H9 (cell line): ENCODE results near the gene MOSMO. TPM values are rescaled to one million over a fixed set of nuclear protein-coding genes. Genes with fewer than 3 reads are reported as not detected.

ENCODE experiments used
- DNase-seq: peaks from one replicate; pipeline ENCODE4 v3.0.0-alpha.2; 2017
- H2AFZ ChIP-seq: one replicate; pipeline ENCODE4 v1.6.1; 2013; ENCODE audit warnings: mild to moderate bottlenecking, low read length, control low read depth, moderate library complexity
- H2AK5ac ChIP-seq: 2 replicates; pipeline ENCODE4 v1.6.1; 2013; ENCODE audit warnings: low read length, control low read depth, mixed read lengths; ENCODE audit not compliant: insufficient read length
- H2BK120ac ChIP-seq: one replicate; pipeline ENCODE4 v1.6.1; 2013; ENCODE audit warnings: low read depth, mild to moderate bottlenecking, low read length, control low read depth, inconsistent platforms; ENCODE audit not compliant: poor library complexity, severe bottlenecking
- H2BK12ac ChIP-seq: 2 replicates; pipeline ENCODE4 v1.6.1; 2013; ENCODE audit warnings: low read length, control low read depth, mixed read lengths, low read depth; ENCODE audit not compliant: insufficient read length
- H2BK15ac ChIP-seq: 2 replicates; pipeline ENCODE4 v1.6.1; 2013; ENCODE audit warnings: low read depth, low read length, control low read depth
- H2BK20ac ChIP-seq: one replicate; pipeline ENCODE4 v1.6.1; 2013; ENCODE audit warnings: low read depth, mild to moderate bottlenecking, low read length, control low read depth, inconsistent platforms; ENCODE audit not compliant: poor library complexity, severe bottlenecking
- H2BK5ac ChIP-seq: 2 replicates; pipeline ENCODE4 v1.6.1; 2013; ENCODE audit warnings: low read length, control low read depth, mixed read lengths; ENCODE audit not compliant: insufficient read length
- H3K14ac ChIP-seq: 2 replicates; pipeline ENCODE4 v1.6.1; 2013; ENCODE audit warnings: low read length, control low read depth; ENCODE audit not compliant: insufficient read depth
- H3K18ac ChIP-seq: 2 replicates; pipeline ENCODE4 v1.6.1; 2013; ENCODE audit warnings: low read depth, mild to moderate bottlenecking, mixed read lengths, low read length, control low read depth; ENCODE audit not compliant: insufficient read length
- H3K23ac ChIP-seq: 2 replicates; pipeline ENCODE4 v1.6.1; 2013; ENCODE audit warnings: low read length, control low read depth, mixed read lengths, low read depth; ENCODE audit not compliant: insufficient read length
- H3K23me2 ChIP-seq: 2 replicates; pipeline ENCODE4 v1.6.1; 2013; ENCODE audit warnings: low read depth, mild to moderate bottlenecking, mixed read lengths, low read length, control low read depth; ENCODE audit not compliant: insufficient read length, poor library complexity, severe bottlenecking
- H3K27ac ChIP-seq: 2 replicates; pipeline ENCODE4 v1.5.1; 2013; ENCODE audit warnings: low read length, control low read depth, mixed read lengths, low read depth; ENCODE audit not compliant: insufficient read length
- H3K27me3 ChIP-seq: 2 replicates; pipeline ENCODE4 v1.6.1; 2013; ENCODE audit warnings: low read length, control low read depth, inconsistent platforms; ENCODE audit not compliant: insufficient read depth
- H3K4ac ChIP-seq: 2 replicates; pipeline ENCODE4 v1.6.1; 2013; ENCODE audit warnings: low read depth, mild to moderate bottlenecking, control low read depth, inconsistent platforms, low read length, moderate library complexity
- H3K4me1 ChIP-seq: 2 replicates; pipeline ENCODE4 v1.6.1; 2013; ENCODE audit warnings: low read length, control low read depth, inconsistent platforms; ENCODE audit not compliant: insufficient read depth
- H3K4me2 ChIP-seq: 2 replicates; pipeline ENCODE4 v1.6.1; 2013; ENCODE audit warnings: low read length, control low read depth, mixed read lengths; ENCODE audit not compliant: insufficient read length, insufficient read depth
- H3K56ac ChIP-seq: 2 replicates; pipeline ENCODE4 v1.6.1; 2013; ENCODE audit warnings: low read depth, mild to moderate bottlenecking, mixed read lengths, low read length, control low read depth; ENCODE audit not compliant: insufficient read length
- H3K79me1 ChIP-seq: 2 replicates; pipeline ENCODE4 v1.6.1; 2013; ENCODE audit warnings: low read depth, mild to moderate bottlenecking, moderate library complexity, low read length, control low read depth, inconsistent platforms; ENCODE audit not compliant: insufficient read depth, poor library complexity, severe bottlenecking
- H3K79me2 ChIP-seq: 2 replicates; pipeline ENCODE4 v1.6.1; 2013; ENCODE audit warnings: low read length, control low read depth, inconsistent platforms; ENCODE audit not compliant: insufficient read depth
- H3K9ac ChIP-seq: 2 replicates; pipeline ENCODE4 v1.6.1; 2013; ENCODE audit warnings: low read length, control low read depth, mixed read lengths; ENCODE audit not compliant: insufficient read length; ENCODE audit errors: extremely low read depth
- H3K9me3 ChIP-seq: one replicate; pipeline ENCODE4 v1.6.1; 2013; ENCODE audit warnings: low read depth, low read length, inconsistent platforms; ENCODE audit not compliant: control insufficient read depth
- H3T11ph ChIP-seq: one replicate; pipeline ENCODE4 v1.6.1; 2013; ENCODE audit warnings: mild to moderate bottlenecking, low read length, control low read depth, inconsistent platforms
- H4K20me1 ChIP-seq: one replicate; pipeline ENCODE4 v1.6.1; 2013; ENCODE audit not compliant: control insufficient read depth, insufficient read length, insufficient read depth
- H4K5ac ChIP-seq: 2 replicates; pipeline ENCODE4 v1.6.1; 2013; ENCODE audit warnings: low read depth, mild to moderate bottlenecking, mixed read lengths, low read length, control low read depth; ENCODE audit not compliant: insufficient read length
- H4K8ac ChIP-seq: replicated peaks from 2 replicates; pipeline ENCODE4 v1.6.1; 2013; ENCODE audit warnings: low read length, control low read depth, mixed read lengths, low read depth; ENCODE audit not compliant: insufficient read length
- H4K91ac ChIP-seq: 2 replicates; pipeline ENCODE4 v1.6.1; 2013; ENCODE audit warnings: low read depth, mild to moderate bottlenecking, moderate library complexity, mixed read lengths, low read length, control low read depth; ENCODE audit not compliant: insufficient read length
- H3K27ac Mint-ChIP-seq, 3 experiments: 2 replicates in 2 of 3; 3 replicates in 1 of 3; pipeline ENCODE4 v1.8.0; 2020 to 2021; ENCODE audit warnings: mixed read lengths in 3 of 3, mild to moderate bottlenecking in 1 of 3, moderate library complexity in 1 of 3
- H3K27me3 Mint-ChIP-seq: 2 replicates; pipeline ENCODE4 v1.8.0; 2021; ENCODE audit warnings: low read depth, mild to moderate bottlenecking, moderate library complexity, mixed read lengths
- H3K36me3 Mint-ChIP-seq, 3 experiments: 2 replicates in 2 of 3; 3 replicates in 1 of 3; pipeline ENCODE4 v1.8.0; 2020 to 2021; ENCODE audit warnings: low read depth in 3 of 3, mixed read lengths in 3 of 3; ENCODE audit not compliant: insufficient read depth in 1 of 3
- H3K4me1 Mint-ChIP-seq, 2 experiments: 2 replicates each; pipeline ENCODE4 v1.8.0; 2020; ENCODE audit warnings: mixed read lengths in 2 of 2
- H3K4me3 Mint-ChIP-seq, 2 experiments: 2 replicates in 1 of 2; 3 replicates in 1 of 2; pipeline ENCODE4 v1.8.0; 2020 to 2021; ENCODE audit warnings: mild to moderate bottlenecking in 2 of 2, mixed read lengths in 2 of 2, moderate library complexity in 1 of 2
- H3K9me3 Mint-ChIP-seq, 2 experiments: 2 replicates in 1 of 2; 3 replicates in 1 of 2; pipeline ENCODE4 v1.8.0; 2020; ENCODE audit warnings: mild to moderate bottlenecking in 2 of 2, mixed read lengths in 2 of 2, moderate library complexity in 1 of 2
- CTCF ChIP-seq: fragments of 200-600 bp; sonication (generic); conservative IDR thresholded peaks from 3 replicates; pipeline ENCODE4 v1.8.0; 2021; ENCODE audit warnings: antibody characterized with exemption, mild to moderate bottlenecking
- WGBS: extraction: QIAGEN DNeasy Blood & Tissue Kit; methylation state at CpG from one replicate; pipeline ENCODE4 v1.1.7; 2013; ENCODE audit warnings: missing lambda C conversion rate, low lambda C conversion rate, mixed read lengths; ENCODE audit not compliant: insufficient read length; ENCODE audit errors: extremely low coverage; 5-methylcytosine and 5-hydroxymethylcytosine counted together
- total RNA-seq: library from RNA; stranded (reverse); gene quantifications from 2 replicates; pipeline ENCODE4 v1.2.1, GENCODE V29; 2021

MOSMO gene
- total RNA-seq, 1 experiment from 2014 or later: 13.5 TPM

GRCh38 chr16:22006636-22007035, 1.3 kb upstream of the MOSMO start:
- Histone ChIP-seq H3K27me3 (no peaks in the 10 kb centered on the region; the same call in 1 of the 2 replicates), H2AFZ (no peak overlapping the region), H3K23me2 (peaks cover 17% of the 10 kb centered on the region), H4K91ac (no peak overlapping the region), H3K14ac (no peak overlapping the region), H3K79me1 (no peaks in the 10 kb centered on the region), H4K20me1 (no peaks in the 10 kb centered on the region), H2AK5ac (no peak overlapping the region), H4K5ac (no peak overlapping the region), H3K27ac (no peak overlapping the region), H3K56ac (no peak overlapping the region), H4K8ac (no peak overlapping the region), H2BK20ac (no peak overlapping the region), H3K18ac (no peak overlapping the region), H3T11ph (no peak overlapping the region), H3K9me3 (no peaks in the 10 kb centered on the region), H3K23ac (no peak overlapping the region), H2BK15ac (no peak overlapping the region), H2BK5ac (no peak overlapping the region), H2BK120ac (no peak overlapping the region), H2BK12ac (no peak overlapping the region), H3K79me2 (peaks cover 2% of the 10 kb centered on the region; the same call in 1 of the 2 replicates), H3K4ac (no peak overlapping the region), H3K4me2 (peak overlapping the region; percentile 92), H3K4me1 (peaks cover 3% of the 10 kb centered on the region; the same call in 1 of the 2 replicates), H3K9ac (no peak overlapping the region)
- no peak for DNase-seq
- H3K9me3 Mint-ChIP-seq: no peaks in the 10 kb centered on the region; a peak in 1 of 5 replicates
- no peak overlapping the region for H3K27ac Mint-ChIP-seq
- no peaks in the 10 kb centered on the region for H3K36me3 Mint-ChIP-seq
- H3K4me1 Mint-ChIP-seq: peaks cover 15% of the 10 kb centered on the region in 2 experiments
- H3K4me3 Mint-ChIP-seq: peak overlapping the region; percentile 77 to 83
- WGBS: no CpG with 5 or more reads among the region's 6 CpGs
- TF ChIP-seq CTCF: no peak
- H3K27me3 Mint-ChIP-seq: peaks cover 19% of the 10 kb centered on the region
